AG09309 (cell line): ENCODE measurements around the gene XYLB.

Experiments
- DNase-seq: peaks from one replicate; pipeline ENCODE4 v3.0.0-alpha.2; 2010; ENCODE audit warnings: low read depth
- H3K4me3 ChIP-seq: 2 replicates; pipeline ENCODE4 v1.5.1; 2011; ENCODE audit warnings: mild to moderate bottlenecking, low read depth, low read length, moderate library complexity; ENCODE audit not compliant: control insufficient read depth
- CTCF ChIP-seq: IDR thresholded peaks from 2 replicates; pipeline ENCODE4 v1.5.1; 2011; ENCODE audit warnings: mild to moderate bottlenecking, low read depth, low read length, inconsistent platforms; ENCODE audit not compliant: insufficient read depth, control insufficient read depth; ENCODE audit errors: missing control alignments

The XYLB gene

GRCh38 chr3:38375488-38376097 lies 29.0 kb downstream of the XYLB start:
- DNase-seq, result no peak
- TF ChIP-seq CTCF, result no peak
- no peak overlapping the region for H3K4me3 ChIP-seq

- no peak for TF ChIP-seq CTCF
- H3K4me3 ChIP-seq, result no peak overlapping the region
- DNase-seq, result no peak
These were observed 29.7 kb downstream of the XYLB start for GRCh38 chr3:38376098-38376816.

GRCh38 chr3:38379201-38379770 lies 32.7 kb downstream of the XYLB start:
- DNase-seq, result no peak
- H3K4me3 ChIP-seq, result no peak overlapping the region
- TF ChIP-seq CTCF, result no peak

GRCh38 chr3:38382506-38383080 lies 36.0 kb downstream of the XYLB start:
- DNase-seq, result no peak
- H3K4me3 ChIP-seq, result no peak overlapping the region
- TF ChIP-seq CTCF, result no peak

- DNase-seq, result no peak
- no peak for TF ChIP-seq CTCF
- H3K4me3 ChIP-seq, result no peak overlapping the region
These were observed 36.7 kb downstream of the XYLB start for GRCh38 chr3:38383156-38383875.

GRCh38 chr3:38386992-38387750 lies 40.6 kb downstream of the XYLB start:
- no peak for DNase-seq
- no peak overlapping the region for H3K4me3 ChIP-seq
- TF ChIP-seq CTCF, result no peak
